ENCODE measurements around the gene C3orf62. TPM values are rescaled to one million over a fixed set of nuclear protein-coding genes. Genes with fewer than 3 reads are reported as not detected.

The C3orf62 gene
- total RNA-seq, 4 donors from 2014 or later: 2.6 to 3.3 (median 3.0) TPM

GRCh38 chr3:49270156-49270500, 6.9 kb downstream of the C3orf62 start:
- Histone ChIP-seq H3K27me3 (no peaks in the 10 kb centered on the region), H3K9me3 (no peaks in the 10 kb centered on the region), H3K27ac (peak overlapping the region in 1 of 4 donors; percentile 9), H3K4me3 (no peak overlapping the region), H3K36me3 (peaks cover 0 to 30% (median 0%) of the 10 kb centered on the region in 3 donors), H3K4me1 (peaks cover 0 to 30% (median 11%) of the 10 kb centered on the region in 4 donors)
- 96 to 100% methylated on average over 2 of the region's 2 CpGs for WGBS, 2 donors
- TF ChIP-seq EP300 (IDR thresholded peaks at IDR 0.05) (no peak), POLR2A (IDR thresholded peaks at IDR 0.05) (no peak)
- TF ChIP-seq, protein P1, sequence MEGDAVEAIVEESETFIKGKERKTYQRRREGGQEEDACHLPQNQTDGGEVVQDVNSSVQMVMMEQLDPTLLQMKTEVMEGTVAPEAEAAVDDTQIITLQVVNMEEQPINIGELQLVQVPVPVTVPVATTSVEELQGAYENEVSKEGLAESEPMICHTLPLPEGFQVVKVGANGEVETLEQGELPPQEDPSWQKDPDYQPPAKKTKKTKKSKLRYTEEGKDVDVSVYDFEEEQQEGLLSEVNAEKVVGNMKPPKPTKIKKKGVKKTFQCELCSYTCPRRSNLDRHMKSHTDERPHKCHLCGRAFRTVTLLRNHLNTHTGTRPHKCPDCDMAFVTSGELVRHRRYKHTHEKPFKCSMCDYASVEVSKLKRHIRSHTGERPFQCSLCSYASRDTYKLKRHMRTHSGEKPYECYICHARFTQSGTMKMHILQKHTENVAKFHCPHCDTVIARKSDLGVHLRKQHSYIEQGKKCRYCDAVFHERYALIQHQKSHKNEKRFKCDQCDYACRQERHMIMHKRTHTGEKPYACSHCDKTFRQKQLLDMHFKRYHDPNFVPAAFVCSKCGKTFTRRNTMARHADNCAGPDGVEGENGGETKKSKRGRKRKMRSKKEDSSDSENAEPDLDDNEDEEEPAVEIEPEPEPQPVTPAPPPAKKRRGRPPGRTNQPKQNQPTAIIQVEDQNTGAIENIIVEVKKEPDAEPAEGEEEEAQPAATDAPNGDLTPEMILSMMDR (IDR thresholded peaks at IDR 0.05): no peak
- DNase-seq (ENCODE audit: low spot score in 2 of 2): no peak

DNA sequence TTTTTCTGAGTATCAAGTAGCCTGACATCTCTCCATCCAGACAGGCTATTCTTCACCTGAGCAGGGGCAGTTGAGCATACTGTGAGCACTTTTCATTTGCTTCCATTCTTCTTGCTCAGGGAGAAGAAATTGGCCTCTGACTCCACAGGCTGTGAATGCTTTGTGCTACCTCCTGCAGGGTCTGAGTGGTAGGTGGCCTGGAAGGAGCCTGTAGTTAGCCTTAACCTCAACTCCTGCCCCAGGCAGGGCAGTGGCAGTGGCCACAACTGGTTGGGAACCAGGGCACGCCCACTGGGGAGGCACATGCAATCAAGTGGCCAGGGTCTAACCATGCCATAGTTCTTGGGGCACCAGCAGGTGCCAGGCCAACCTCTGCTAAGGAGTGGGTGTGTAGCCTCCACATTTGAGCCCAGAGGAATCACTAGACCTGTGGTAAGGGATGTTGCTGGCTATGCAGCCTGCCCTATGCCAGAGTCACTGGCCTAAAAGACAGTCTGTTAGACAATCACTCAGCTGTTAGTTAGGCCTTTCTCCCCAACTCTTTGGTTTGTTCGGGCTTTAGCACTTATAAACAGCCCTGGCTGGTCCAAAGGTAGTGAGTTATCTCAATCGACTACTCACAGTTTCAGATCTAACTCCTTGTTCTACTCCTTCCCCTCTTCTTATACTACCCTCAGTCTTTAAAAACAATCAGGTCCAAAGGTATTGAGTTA, 7.4 kb downstream of the C3orf62 start:
- Histone ChIP-seq H3K36me3 (peaks cover 0 to 30% (median 0%) of the 10 kb centered on the region in 3 donors), H3K9me3 (no peaks in the 10 kb centered on the region), H3K4me1 (peaks cover 0 to 30% (median 11%) of the 10 kb centered on the region in 4 donors), H3K4me3 (no peak overlapping the region), H3K27me3 (no peaks in the 10 kb centered on the region), H3K27ac (peak overlapping the region in 1 of 4 donors; percentile 9)
- no peak for DNase-seq (ENCODE audit: low spot score in 2 of 2)
- WGBS, 2 donors: 83 to 92% methylated on average over 2 to 3 of the region's 3 CpGs
- TF ChIP-seq, protein P1 (IDR thresholded peaks at IDR 0.05): no peak
- no peak for TF ChIP-seq POLR2A (IDR thresholded peaks at IDR 0.05)
- TF ChIP-seq EP300 (IDR thresholded peaks at IDR 0.05): no peak

GRCh38 chr3:49266410-49267095, 10.5 kb downstream of the C3orf62 start:
- TF ChIP-seq, protein P1 (IDR thresholded peaks at IDR 0.05): no peak
- no peak for TF ChIP-seq POLR2A (IDR thresholded peaks at IDR 0.05)
- TF ChIP-seq EP300 (IDR thresholded peaks at IDR 0.05): no peak
- Histone ChIP-seq H3K27me3 (no peaks in the 10 kb centered on the region), H3K27ac (peak overlapping the region; percentile 25 to 84 (median 70)), H3K4me3 (no peak overlapping the region), H3K9me3 (no peaks in the 10 kb centered on the region), H3K36me3 (peaks cover 0 to 23% (median 0%) of the 10 kb centered on the region in 3 donors), H3K4me1 (peaks cover 0 to 30% (median 13%) of the 10 kb centered on the region in 4 donors)
- DNase-seq (ENCODE audit: low spot score in 2 of 2): no peak
- 33 to 39% methylated on average over 5 of the region's 5 CpGs for WGBS, 2 donors

GRCh38 chr3:49265661-49266386, 11.2 kb downstream of the C3orf62 start:
- 66 to 73% methylated on average over 10 of the region's 10 CpGs for WGBS, 2 donors
- TF ChIP-seq, protein P1 (IDR thresholded peaks at IDR 0.05): no peak
- no peak for TF ChIP-seq EP300 (IDR thresholded peaks at IDR 0.05)
- no peak for TF ChIP-seq POLR2A (IDR thresholded peaks at IDR 0.05)
- H3K27me3 ChIP-seq: no peaks in the 10 kb centered on the region
- peaks cover 0 to 18% (median 0%) of the 10 kb centered on the region in 3 donors for H3K36me3 ChIP-seq
- peak overlapping the region; percentile 25 to 84 (median 70) for H3K27ac ChIP-seq
- H3K4me3 ChIP-seq: no peak overlapping the region
- H3K4me1 ChIP-seq: peaks cover 0 to 28% (median 13%) of the 10 kb centered on the region in 4 donors
- H3K9me3 ChIP-seq: no peaks in the 10 kb centered on the region
- DNase-seq (ENCODE audit: low spot score in 2 of 2): no peak

Data from tibial nerve (tissue), 4 donors.